Nephron progenitor cell (in vitro differentiated cells): ENCODE results near the gene CGREF1.

Experiments used
- DNase-seq: peaks from one replicate; pipeline ENCODE4 v3.0.0; 2021
- H3K27ac Mint-ChIP-seq: 2 replicates; pipeline ENCODE4 v1.8.0; 2021; ENCODE audit warnings: mild to moderate bottlenecking, moderate library complexity, mixed read lengths
- H3K27me3 Mint-ChIP-seq: 2 replicates; pipeline ENCODE4 v1.8.0; 2021; ENCODE audit warnings: mild to moderate bottlenecking, low read depth, mixed read lengths; ENCODE audit not compliant: poor library complexity
- H3K36me3 Mint-ChIP-seq: 2 replicates; pipeline ENCODE4 v1.8.0; 2021; ENCODE audit warnings: low read depth, mixed read lengths
- H3K4me1 Mint-ChIP-seq: 2 replicates; pipeline ENCODE4 v1.8.0; 2021; ENCODE audit warnings: mixed read lengths
- H3K4me3 Mint-ChIP-seq: 2 replicates; pipeline ENCODE4 v1.8.0; 2021; ENCODE audit warnings: mild to moderate bottlenecking, moderate library complexity, mixed read lengths
- H3K9me3 Mint-ChIP-seq: 2 replicates; pipeline ENCODE4 v1.8.0; 2021; ENCODE audit warnings: mild to moderate bottlenecking, moderate library complexity, mixed read lengths
- TF ChIP-seq, protein P1 (sequence below): fragments of 200-600 bp; sonication (generic); IDR thresholded peaks from 2 replicates; pipeline ENCODE4 v1.5.0; 2021; ENCODE audit warnings: antibody characterized with exemption

Gene CGREF1

DNA sequence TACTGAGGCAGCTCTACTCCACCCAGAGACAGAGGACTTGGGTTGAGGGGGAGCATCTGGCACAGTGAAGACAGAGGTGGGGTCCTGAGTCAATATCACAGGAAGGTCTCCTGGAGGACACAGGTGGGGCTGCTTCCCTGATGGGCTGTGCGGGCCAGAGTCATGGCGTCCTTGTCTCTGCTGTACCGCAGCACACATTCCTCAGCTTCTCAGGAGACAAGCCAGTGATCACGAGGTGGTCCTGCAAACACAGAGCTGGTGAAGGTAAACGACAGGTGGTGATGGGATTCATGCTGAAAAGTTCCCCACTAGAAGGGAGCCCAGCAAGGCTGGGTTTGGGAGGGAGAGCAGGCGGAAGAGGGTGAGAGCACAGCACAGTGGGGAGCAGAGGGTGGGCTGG lies 39.5 kb upstream of the CGREF1 start:
- DNase-seq, result no peak
- Mint-ChIP-seq H3K27me3 (peaks cover 3% of the 10 kb centered on the region), H3K9me3 (no peaks in the 10 kb centered on the region), H3K4me1 (peaks cover 37% of the 10 kb centered on the region), H3K36me3 (no peaks in the 10 kb centered on the region), H3K4me3 (no peak overlapping the region), H3K27ac (no peak overlapping the region)
- TF ChIP-seq, protein P1, sequence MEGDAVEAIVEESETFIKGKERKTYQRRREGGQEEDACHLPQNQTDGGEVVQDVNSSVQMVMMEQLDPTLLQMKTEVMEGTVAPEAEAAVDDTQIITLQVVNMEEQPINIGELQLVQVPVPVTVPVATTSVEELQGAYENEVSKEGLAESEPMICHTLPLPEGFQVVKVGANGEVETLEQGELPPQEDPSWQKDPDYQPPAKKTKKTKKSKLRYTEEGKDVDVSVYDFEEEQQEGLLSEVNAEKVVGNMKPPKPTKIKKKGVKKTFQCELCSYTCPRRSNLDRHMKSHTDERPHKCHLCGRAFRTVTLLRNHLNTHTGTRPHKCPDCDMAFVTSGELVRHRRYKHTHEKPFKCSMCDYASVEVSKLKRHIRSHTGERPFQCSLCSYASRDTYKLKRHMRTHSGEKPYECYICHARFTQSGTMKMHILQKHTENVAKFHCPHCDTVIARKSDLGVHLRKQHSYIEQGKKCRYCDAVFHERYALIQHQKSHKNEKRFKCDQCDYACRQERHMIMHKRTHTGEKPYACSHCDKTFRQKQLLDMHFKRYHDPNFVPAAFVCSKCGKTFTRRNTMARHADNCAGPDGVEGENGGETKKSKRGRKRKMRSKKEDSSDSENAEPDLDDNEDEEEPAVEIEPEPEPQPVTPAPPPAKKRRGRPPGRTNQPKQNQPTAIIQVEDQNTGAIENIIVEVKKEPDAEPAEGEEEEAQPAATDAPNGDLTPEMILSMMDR, result no peak

- H3K9me3 Mint-ChIP-seq, result no peaks in the 10 kb centered on the region
- H3K4me1 Mint-ChIP-seq, result peaks cover 42% of the 10 kb centered on the region
- TF ChIP-seq, protein P1, result no peak
- peak overlapping the region; percentile 88 for H3K27ac Mint-ChIP-seq
- no peak overlapping the region for H3K4me3 Mint-ChIP-seq
- peaks cover 9% of the 10 kb centered on the region for H3K27me3 Mint-ChIP-seq
- no peak for DNase-seq
- H3K36me3 Mint-ChIP-seq, result no peaks in the 10 kb centered on the region
These were observed 36.2 kb upstream of the CGREF1 start for GRCh38 chr2:27155069-27155520.

DNA sequence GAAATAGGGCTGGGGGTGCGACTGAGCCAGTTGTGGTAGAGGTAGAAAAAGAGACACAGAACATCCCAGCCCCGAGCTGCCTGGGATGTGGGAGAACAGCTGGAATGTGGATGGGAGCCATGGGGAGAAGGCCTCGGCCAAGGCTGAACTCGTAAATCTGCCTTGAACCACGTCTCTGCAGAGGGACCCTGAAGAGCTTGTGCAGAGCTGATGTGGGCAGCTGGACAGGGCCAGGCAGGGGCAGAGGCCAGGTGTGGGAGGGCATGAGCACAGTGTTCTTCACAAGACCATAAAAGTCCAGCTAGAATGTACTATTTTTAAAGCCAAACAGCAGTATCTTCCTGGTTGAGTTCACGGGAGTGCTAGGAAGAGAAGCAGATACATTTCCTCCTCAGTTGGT lies 35.6 kb upstream of the CGREF1 start:
- Mint-ChIP-seq H3K9me3 (no peaks in the 10 kb centered on the region), H3K4me3 (no peak overlapping the region), H3K27ac (peak overlapping the region; percentile 88), H3K4me1 (peaks cover 36% of the 10 kb centered on the region), H3K27me3 (peaks cover 12% of the 10 kb centered on the region), H3K36me3 (no peaks in the 10 kb centered on the region)
- DNase-seq, result peak; percentile 37
- TF ChIP-seq, protein P1, result no peak

DNA sequence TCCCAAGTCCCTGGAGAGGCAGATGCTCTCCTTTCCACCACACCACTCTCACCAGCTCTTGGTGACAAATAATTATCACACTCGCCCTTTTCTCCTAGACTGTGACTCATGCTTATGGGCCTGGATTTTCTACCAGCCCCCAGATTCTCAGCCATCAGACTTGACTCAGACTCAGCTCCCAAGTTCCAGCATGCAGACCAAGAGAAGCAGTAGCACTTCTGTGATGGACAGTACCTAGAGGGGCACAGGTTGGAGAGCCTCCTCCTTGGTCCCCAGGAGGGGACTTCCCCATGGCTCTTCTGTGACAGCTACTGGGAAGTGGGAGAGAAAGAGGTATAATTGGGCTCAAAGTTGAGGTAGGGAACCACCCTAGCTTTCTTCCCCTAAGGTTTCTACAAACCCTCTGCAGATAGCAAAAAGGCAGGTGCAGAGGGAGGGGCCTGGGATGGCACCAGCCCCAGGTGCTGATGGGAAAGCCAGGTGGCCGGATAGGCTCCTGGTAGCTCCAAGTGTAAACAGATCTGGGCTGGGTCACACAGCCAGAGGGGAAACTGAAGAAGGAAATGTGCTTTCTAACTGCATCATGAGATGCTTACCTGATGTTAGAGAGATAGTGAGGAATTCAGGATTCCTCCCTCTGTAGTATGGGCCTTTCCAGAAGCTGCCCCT lies 34.0 kb upstream of the CGREF1 start:
- no peak overlapping the region for H3K27ac Mint-ChIP-seq
- TF ChIP-seq, protein P1, result no peak
- H3K36me3 Mint-ChIP-seq, result no peaks in the 10 kb centered on the region
- peaks cover 15% of the 10 kb centered on the region for H3K27me3 Mint-ChIP-seq
- no peak overlapping the region for H3K4me3 Mint-ChIP-seq
- H3K4me1 Mint-ChIP-seq, result peaks cover 33% of the 10 kb centered on the region
- no peaks in the 10 kb centered on the region for H3K9me3 Mint-ChIP-seq
- DNase-seq, result no peak

- no peak overlapping the region for H3K4me3 Mint-ChIP-seq
- H3K36me3 Mint-ChIP-seq, result no peaks in the 10 kb centered on the region
- peaks cover 35% of the 10 kb centered on the region for H3K4me1 Mint-ChIP-seq
- H3K9me3 Mint-ChIP-seq, result no peaks in the 10 kb centered on the region
- H3K27me3 Mint-ChIP-seq, result peaks cover 17% of the 10 kb centered on the region
- no peak for DNase-seq
- no peak overlapping the region for H3K27ac Mint-ChIP-seq
- TF ChIP-seq, protein P1, result no peak
These were observed 33.3 kb upstream of the CGREF1 start for GRCh38 chr2:27152102-27152795.
